ENCODE results near the gene OR6T1. TPM values are rescaled to one million over a fixed set of nuclear protein-coding genes. Genes with fewer than 3 reads are reported as not detected.

The OR6T1 gene
- total RNA-seq (2014; rRNA removed; shearing (Covaris generic)), result not detected in 2 replicates

- no peak for DNase-seq (ENCODE audit: low spot score)
Measured at GRCh38 chr11:123943738-123944137, at the start of gene OR6T1. OR6T1 (minus strand) TSS chr11:123943838; CDS start chr11:123943838, 0 bp downstream.

- no peak for DNase-seq (ENCODE audit: low spot score)
Measured at GRCh38 chr11:123979311-123979710, 35.7 kb upstream of the OR6T1 start.

- no peak for DNase-seq (ENCODE audit: low spot score)
Measured at GRCh38 chr11:123977731-123978347, 34.2 kb upstream of the OR6T1 start, which contains the start of gene OR10S1. OR10S1 (minus strand) TSS chr11:123977781; CDS start chr11:123977664, 117 bp downstream.

- no peak for DNase-seq (ENCODE audit: low spot score)
Measured at GRCh38 chr11:123976770-123977560, 33.3 kb upstream of the OR6T1 start.

GRCh38 chr11:123973816-123974215 lies 30.2 kb upstream of the OR6T1 start:
- no peak for DNase-seq (ENCODE audit: low spot score)

- no peak for DNase-seq (ENCODE audit: low spot score)
Measured at GRCh38 chr11:123956752-123957151, 13.1 kb upstream of the OR6T1 start.

- no peak for DNase-seq (ENCODE audit: low spot score)
Measured at GRCh38 chr11:123945132-123945531, 1.5 kb upstream of the OR6T1 start.

- no peak for DNase-seq (ENCODE audit: low spot score)
Measured at GRCh38 chr11:123942413-123942812, 1.2 kb downstream of the OR6T1 start.

- no peak for DNase-seq (ENCODE audit: low spot score)
Measured at GRCh38 chr11:123939317-123939716, 4.3 kb downstream of the OR6T1 start, which contains the start of gene OR4D5. OR4D5 (plus strand) TSS chr11:123939617; CDS start chr11:123939617, 0 bp downstream.

GRCh38 chr11:123924027-123924426 lies 19.6 kb downstream of the OR6T1 start:
- DNase-seq (ENCODE audit: low spot score), result no peak

GRCh38 chr11:123920943-123921342 lies 22.7 kb downstream of the OR6T1 start:
- DNase-seq (ENCODE audit: low spot score), result no peak

GRCh38 chr11:123905826-123906225 lies 37.8 kb downstream of the OR6T1 start:
- DNase-seq (ENCODE audit: low spot score), result no peak

- DNase-seq (ENCODE audit: low spot score), result no peak
Measured at GRCh38 chr11:123904932-123905331, 38.7 kb downstream of the OR6T1 start.

GRCh38 chr11:123903932-123904331 lies 39.7 kb downstream of the OR6T1 start:
- DNase-seq (ENCODE audit: low spot score), result no peak

- DNase-seq (ENCODE audit: low spot score), result no peak
Measured at GRCh38 chr11:123901867-123902266, 41.8 kb downstream of the OR6T1 start, which contains the start of gene OR8D4. OR8D4 (plus strand) TSS chr11:123902167; CDS start chr11:123906432, 4,265 bp downstream.

GRCh38 chr11:123899792-123900191 lies 43.8 kb downstream of the OR6T1 start:
- no peak for DNase-seq (ENCODE audit: low spot score)

Other genes starting within 250 kb of the OR6T1 start
- gene ZNF202, start 202.2 kb downstream of the OR6T1 start, total RNA-seq (2014; rRNA removed; shearing (Covaris generic)), result 9.8 and 12.4 TPM in 2 replicates
- not detected in 2 replicates for gene OR6X1, start 189.3 kb downstream of the OR6T1 start, total RNA-seq (2014; rRNA removed; shearing (Covaris generic))
- not detected in 2 replicates for gene OR6M1, start 137.5 kb downstream of the OR6T1 start, total RNA-seq (2014; rRNA removed; shearing (Covaris generic))
- gene TMEM225, start 58.2 kb downstream of the OR6T1 start, total RNA-seq (2014; rRNA removed; shearing (Covaris generic)), result not detected in 2 replicates
- gene OR8D4, start 41.7 kb downstream of the OR6T1 start, total RNA-seq (2014; rRNA removed; shearing (Covaris generic)), result not detected in 2 replicates
- gene OR4D5, start 4.2 kb downstream of the OR6T1 start, total RNA-seq (2014; rRNA removed; shearing (Covaris generic)), result not detected in 2 replicates
- not detected in 2 replicates for gene OR10S1, start 33.9 kb upstream of the OR6T1 start, total RNA-seq (2014; rRNA removed; shearing (Covaris generic))
- not detected in 2 replicates for gene OR10G6, start 51.3 kb upstream of the OR6T1 start, total RNA-seq (2014; rRNA removed; shearing (Covaris generic))
- gene OR10G4, start 69.2 kb upstream of the OR6T1 start, total RNA-seq (2014; rRNA removed; shearing (Covaris generic)), result not detected in 2 replicates
- gene OR10G9, start 79.2 kb upstream of the OR6T1 start, total RNA-seq (2014; rRNA removed; shearing (Covaris generic)), result not detected in 2 replicates
- not detected in 2 replicates for gene OR10G8, start 83.0 kb upstream of the OR6T1 start, total RNA-seq (2014; rRNA removed; shearing (Covaris generic))
- gene OR10G7, start 97.5 kb upstream of the OR6T1 start, total RNA-seq (2014; rRNA removed; shearing (Covaris generic)), result not detected in 2 replicates
- gene VWA5A, start 171.6 kb upstream of the OR6T1 start, total RNA-seq (2014; rRNA removed; shearing (Covaris generic)), result 0.18 and 0.81 TPM in 2 replicates
- gene OR10D3, start 239.5 kb upstream of the OR6T1 start, total RNA-seq (2014; rRNA removed; shearing (Covaris generic)), result not detected in 2 replicates

Measured in HT-29 (cell line).